Fibroblast of lung (primary cell): ENCODE data around the gene MXI1. TPM values are rescaled to one million over a fixed set of nuclear protein-coding genes. Genes with fewer than 3 reads are reported as not detected.
A peak's percentile ranks its signal among the peaks of the same experiment; 100 is the strongest.

ENCODE experiments used
- DNase-seq, 2 donors: peaks; one replicate each; pipeline versions ENCODE4 v3.0.0 to v3.0.0-alpha.2; 2010; ENCODE audit warnings: low read depth in 2 of 2
- H2AFZ ChIP-seq: 2 replicates; pipeline ENCODE4 v1.5.1; 2012; ENCODE audit warnings: low read length, control low read depth, inconsistent platforms
- H3K27ac ChIP-seq: 2 replicates; pipeline ENCODE4 v1.5.1; 2011; ENCODE audit warnings: low read length, control low read depth; ENCODE audit not compliant: insufficient read depth
- H3K27me3 ChIP-seq: 2 replicates; pipeline ENCODE4 v1.5.1; 2011; ENCODE audit warnings: mild to moderate bottlenecking, low read length; ENCODE audit not compliant: control insufficient read depth, insufficient read depth
- H3K36me3 ChIP-seq: 2 replicates; pipeline ENCODE4 v1.5.1; 2011; ENCODE audit warnings: low read length; ENCODE audit not compliant: control insufficient read depth, insufficient read depth
- H3K4me1 ChIP-seq: 2 replicates; pipeline ENCODE4 v1.5.1; 2011; ENCODE audit warnings: low read length; ENCODE audit not compliant: control insufficient read depth, insufficient read depth; ENCODE audit errors: extremely low read depth
- H3K4me2 ChIP-seq: 2 replicates; pipeline ENCODE4 v1.5.1; 2011; ENCODE audit warnings: low read length, control low read depth; ENCODE audit not compliant: insufficient read depth; ENCODE audit errors: extremely low read depth
- H3K4me3 ChIP-seq, 4 experiments: fragments of 200-600 bp in 1 of 4; sonication (generic) in 1 of 4; replicated peaks in 1 of 4; 2 replicates each; pipeline ENCODE4 v1.5.1; 2011 to 2016; ENCODE audit warnings: low read length in 4 of 4, low read depth in 3 of 4, mild to moderate bottlenecking in 3 of 4, control low read depth in 2 of 4, inconsistent platforms in 1 of 4, mixed read lengths in 1 of 4; ENCODE audit not compliant: insufficient read depth in 1 of 4; ENCODE audit errors: control extremely low read depth in 1 of 4
- H3K79me2 ChIP-seq: 2 replicates; pipeline ENCODE4 v1.5.1; 2012; ENCODE audit warnings: mild to moderate bottlenecking, low read length, inconsistent platforms; ENCODE audit not compliant: control insufficient read depth, insufficient read depth
- H3K9ac ChIP-seq: 2 replicates; pipeline ENCODE4 v1.5.1; 2011; ENCODE audit warnings: mild to moderate bottlenecking, low read length, control low read depth; ENCODE audit not compliant: insufficient read depth
- H3K9me3 ChIP-seq: 2 replicates; pipeline ENCODE4 v1.5.1; 2012; ENCODE audit warnings: low read depth, low read length; ENCODE audit not compliant: control insufficient read depth, insufficient read depth
- H4K20me1 ChIP-seq: 2 replicates; pipeline ENCODE4 v1.5.1; 2011; ENCODE audit warnings: low read length; ENCODE audit not compliant: control insufficient read depth, insufficient read depth; ENCODE audit errors: extremely low read depth
- EZH2 ChIP-seq: IDR thresholded peaks from 2 replicates; pipeline ENCODE4 v1.5.1; 2012; ENCODE audit warnings: low read length, control low read depth, mild to moderate bottlenecking; ENCODE audit errors: missing control alignments
- polyA plus RNA-seq, 2 donors: library from polyadenylated mRNA; depleted of rRNA in 1 of 2; stranded (reverse) in 1 of 2; unstranded in 1 of 2; fragments of >200 nt; gene quantifications; 2 replicates each; pipeline ENCODE4 v1.2.1, GENCODE V29; 2011 to 2012; ENCODE audit warnings: missing spikeins in 1 of 2
- total RNA-seq: library from RNA; depleted of rRNA; stranded (reverse); fragments of >200 nt; gene quantifications from 2 replicates; pipeline ENCODE4 v1.2.1, GENCODE V29; 2014
- TF ChIP-seq, protein P1 (sequence below), 2 donors: IDR thresholded peaks in 1 of 2; conservative IDR thresholded peaks in 1 of 2; 1 replicate in 1 of 2; 2 replicates in 1 of 2; pipeline ENCODE4 v1.5.1; 2011 to 2012; ENCODE audit warnings: low read length in 2 of 2, control low read depth in 1 of 2, inconsistent platforms in 1 of 2, low read depth in 1 of 2, mild to moderate bottlenecking in 1 of 2

Gene MXI1
- total and polyA plus RNA-seq, 2 donors (not counting 1 experiment from before 2014, with no cell fraction given): 18.7 to 40.1 TPM

DNA sequence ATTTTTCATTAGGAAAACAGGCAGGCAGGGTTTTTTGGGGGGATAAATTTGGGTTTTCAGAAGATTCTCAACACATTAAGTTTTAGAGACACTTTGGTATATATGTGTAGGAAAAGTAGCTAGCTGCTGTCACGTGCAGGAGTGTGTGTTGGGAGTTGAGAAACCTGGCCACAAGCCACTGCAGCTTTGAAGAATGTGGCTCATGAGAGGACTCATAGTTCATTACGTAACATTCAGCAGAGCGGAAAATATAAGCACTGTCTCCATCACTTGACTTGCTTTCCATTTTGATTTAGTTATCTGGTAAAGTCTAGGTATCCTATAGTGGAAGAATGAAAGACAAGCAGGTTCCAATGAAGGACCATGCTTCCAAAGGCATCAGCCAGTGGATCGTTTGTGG is 66.1 kb downstream of the MXI1 start:
- H3K4me1 ChIP-seq: no peaks in the 10 kb centered on the region
- H4K20me1 ChIP-seq: no peaks in the 10 kb centered on the region
- no peak overlapping the region for H3K27ac ChIP-seq
- H3K9me3 ChIP-seq: no peaks in the 10 kb centered on the region
- H3K36me3 ChIP-seq: no peaks in the 10 kb centered on the region
- no peak overlapping the region for H3K4me3 ChIP-seq
- no peak overlapping the region for H2AFZ ChIP-seq
- H3K4me2 ChIP-seq: no peak overlapping the region
- H3K79me2 ChIP-seq: no peaks in the 10 kb centered on the region
- no peak overlapping the region for H3K9ac ChIP-seq
- peak; percentile 73 to 90 for DNase-seq
- TF ChIP-seq, protein P1, sequence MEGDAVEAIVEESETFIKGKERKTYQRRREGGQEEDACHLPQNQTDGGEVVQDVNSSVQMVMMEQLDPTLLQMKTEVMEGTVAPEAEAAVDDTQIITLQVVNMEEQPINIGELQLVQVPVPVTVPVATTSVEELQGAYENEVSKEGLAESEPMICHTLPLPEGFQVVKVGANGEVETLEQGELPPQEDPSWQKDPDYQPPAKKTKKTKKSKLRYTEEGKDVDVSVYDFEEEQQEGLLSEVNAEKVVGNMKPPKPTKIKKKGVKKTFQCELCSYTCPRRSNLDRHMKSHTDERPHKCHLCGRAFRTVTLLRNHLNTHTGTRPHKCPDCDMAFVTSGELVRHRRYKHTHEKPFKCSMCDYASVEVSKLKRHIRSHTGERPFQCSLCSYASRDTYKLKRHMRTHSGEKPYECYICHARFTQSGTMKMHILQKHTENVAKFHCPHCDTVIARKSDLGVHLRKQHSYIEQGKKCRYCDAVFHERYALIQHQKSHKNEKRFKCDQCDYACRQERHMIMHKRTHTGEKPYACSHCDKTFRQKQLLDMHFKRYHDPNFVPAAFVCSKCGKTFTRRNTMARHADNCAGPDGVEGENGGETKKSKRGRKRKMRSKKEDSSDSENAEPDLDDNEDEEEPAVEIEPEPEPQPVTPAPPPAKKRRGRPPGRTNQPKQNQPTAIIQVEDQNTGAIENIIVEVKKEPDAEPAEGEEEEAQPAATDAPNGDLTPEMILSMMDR (conservative IDR thresholded peaks at IDR 0.05 in 1 of 2, IDR thresholded peaks at IDR 0.05 in 1 of 2; ENCODE audit: low read depth in 1 of 2, low read length in 2 of 2): no peak
- no peak for TF ChIP-seq EZH2
- H3K27me3 ChIP-seq: no peaks in the 10 kb centered on the region

DNA sequence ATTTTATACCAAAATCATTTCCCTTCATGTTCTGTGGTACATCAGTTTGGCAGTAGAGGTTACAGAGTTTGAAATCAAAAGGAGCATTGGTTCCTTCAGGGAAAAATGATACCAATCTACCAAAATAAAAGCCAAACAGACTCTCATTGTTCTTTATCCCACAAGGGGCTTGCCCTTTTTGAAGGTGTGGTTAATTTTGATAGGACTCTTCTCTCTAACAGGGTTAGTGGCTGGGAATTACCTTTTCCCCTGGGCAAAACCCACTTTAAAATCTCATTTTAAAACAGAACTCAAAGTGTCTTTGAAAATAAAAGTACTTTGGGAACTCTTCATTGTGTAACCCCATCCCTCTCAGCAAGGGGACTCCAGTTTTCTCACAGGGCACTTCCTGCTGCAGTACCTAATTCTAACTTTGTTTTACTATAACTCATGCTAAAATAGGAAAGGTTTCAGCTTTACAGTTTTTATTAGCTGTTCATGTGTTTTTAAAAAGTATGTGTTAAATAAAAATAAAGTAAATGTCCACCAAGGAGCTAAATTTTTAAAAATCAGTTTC is 66.7 kb downstream of the MXI1 start:
- H3K4me1 ChIP-seq: no peaks in the 10 kb centered on the region
- no peaks in the 10 kb centered on the region for H4K20me1 ChIP-seq
- no peak for DNase-seq
- no peak overlapping the region for H3K9ac ChIP-seq
- no peak overlapping the region for H3K27ac ChIP-seq
- no peaks in the 10 kb centered on the region for H3K9me3 ChIP-seq
- H3K79me2 ChIP-seq: no peaks in the 10 kb centered on the region
- H3K4me2 ChIP-seq: no peak overlapping the region
- no peak overlapping the region for H2AFZ ChIP-seq
- no peaks in the 10 kb centered on the region for H3K27me3 ChIP-seq
- no peaks in the 10 kb centered on the region for H3K36me3 ChIP-seq
- no peak for TF ChIP-seq EZH2
- TF ChIP-seq, protein P1 (conservative IDR thresholded peaks at IDR 0.05 in 1 of 2, IDR thresholded peaks at IDR 0.05 in 1 of 2; ENCODE audit: low read depth in 1 of 2, low read length in 2 of 2): no peak
- no peak overlapping the region for H3K4me3 ChIP-seq

DNA sequence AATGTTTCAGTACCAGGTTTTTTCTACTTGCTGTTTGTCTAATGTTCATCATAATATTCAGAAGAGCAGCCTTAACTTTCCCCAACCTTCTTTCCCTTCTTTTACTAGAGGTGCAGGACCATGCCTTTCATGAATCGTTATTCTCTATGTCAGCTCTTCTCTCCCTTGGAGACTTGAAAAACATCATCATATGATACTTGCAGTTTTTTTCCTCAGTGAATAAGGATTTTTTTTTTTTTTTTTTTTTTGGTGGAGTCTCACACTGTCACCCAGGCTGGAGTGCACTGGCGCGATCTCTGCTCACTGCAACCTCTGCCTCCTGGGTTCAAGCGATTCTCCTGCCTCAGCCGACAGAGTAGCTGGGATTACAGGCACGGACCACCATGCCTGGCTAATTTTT is 67.2 kb downstream of the MXI1 start:
- no peaks in the 10 kb centered on the region for H3K27me3 ChIP-seq
- H3K9me3 ChIP-seq: no peaks in the 10 kb centered on the region

More for the DNA sequence above, 67.2 kb downstream of the MXI1 start:
- no peak overlapping the region for H3K27ac ChIP-seq
- no peak overlapping the region for H2AFZ ChIP-seq
- no peaks in the 10 kb centered on the region for H3K4me1 ChIP-seq
- H3K79me2 ChIP-seq: no peaks in the 10 kb centered on the region
- TF ChIP-seq, protein P1 (conservative IDR thresholded peaks at IDR 0.05 in 1 of 2, IDR thresholded peaks at IDR 0.05 in 1 of 2; ENCODE audit: low read depth in 1 of 2, low read length in 2 of 2): no peak
- TF ChIP-seq EZH2: no peak
- H3K9ac ChIP-seq: no peak overlapping the region
- no peaks in the 10 kb centered on the region for H4K20me1 ChIP-seq
- H3K36me3 ChIP-seq: no peaks in the 10 kb centered on the region
- DNase-seq: no peak
- no peak overlapping the region for H3K4me3 ChIP-seq
- no peak overlapping the region for H3K4me2 ChIP-seq
